Limb (tissue), 2 donors: ENCODE measurements around the gene ABLIM1.
A peak's percentile ranks its signal among the peaks of the same experiment; 100 is the strongest.

Experiments used
- DNase-seq, 2 donors: peaks; one replicate each; pipeline ENCODE4 v3.0.0-alpha.2; 2016; ENCODE audit errors: extremely low spot score in 2 of 2

ABLIM1 gene

GRCh38 chr10:114624422-114624821, 33.7 kb downstream of the ABLIM1 start:
- no peak for DNase-seq

- no peak for DNase-seq
These were observed 34.3 kb downstream of the ABLIM1 start for GRCh38 chr10:114623661-114624294.

- DNase-seq: no peak
These were observed 34.9 kb downstream of the ABLIM1 start for GRCh38 chr10:114623155-114623554.

GRCh38 chr10:114618722-114619121, 39.4 kb downstream of the ABLIM1 start:
- DNase-seq: no peak

- DNase-seq: no peak
These were observed 41.6 kb downstream of the ABLIM1 start for GRCh38 chr10:114616516-114616915.

- DNase-seq: no peak
These were observed 42.0 kb downstream of the ABLIM1 start for GRCh38 chr10:114616103-114616502.

GRCh38 chr10:114615600-114616007, 42.5 kb downstream of the ABLIM1 start:
- DNase-seq: no peak

- DNase-seq: no peak
These were observed 44.7 kb downstream of the ABLIM1 start for GRCh38 chr10:114613237-114613979.

GRCh38 chr10:114611617-114612016, 46.5 kb downstream of the ABLIM1 start:
- DNase-seq: no peak

- DNase-seq: no peak
These were observed 48.3 kb downstream of the ABLIM1 start for GRCh38 chr10:114609518-114610426.

- peak in 1 of 2 donors; percentile 15 for DNase-seq
These were observed 50.6 kb downstream of the ABLIM1 start for GRCh38 chr10:114607358-114607998.

GRCh38 chr10:114605155-114605797, 52.8 kb downstream of the ABLIM1 start:
- DNase-seq: no peak

- DNase-seq: no peak
These were observed 53.5 kb downstream of the ABLIM1 start for GRCh38 chr10:114604357-114605130.

GRCh38 chr10:114603948-114604347, 54.1 kb downstream of the ABLIM1 start:
- DNase-seq: no peak

GRCh38 chr10:114603303-114603702, 54.8 kb downstream of the ABLIM1 start:
- DNase-seq: no peak

GRCh38 chr10:114600057-114600456, 58.0 kb downstream of the ABLIM1 start:
- DNase-seq: no peak

- DNase-seq: no peak
These were observed 61.3 kb downstream of the ABLIM1 start for GRCh38 chr10:114596793-114597192.

GRCh38 chr10:114593816-114594468, 64.1 kb downstream of the ABLIM1 start:
- no peak for DNase-seq

- DNase-seq: no peak
These were observed 64.8 kb downstream of the ABLIM1 start for GRCh38 chr10:114593240-114593792.
